ENCODE data around the gene SLC6A12.
"Not testable (repeated sequence)": the region's sequence is repeated elsewhere in the genome, so short reads cannot be mapped to it uniquely, and the experiment has no call there.

The SLC6A12 gene

GRCh38 chr12:238116-238515 is 24.2 kb upstream of the SLC6A12 start:
- no peak for TF ChIP-seq CTCF (IDR thresholded peaks at IDR 0.05; ENCODE audit: low read depth, low read length, missing control alignments)
- Histone ChIP-seq H3K27me3 (replicated peaks) (no peaks in the 10 kb centered on the region), H3K4me3 (ENCODE audit: low read depth, low read length) (no peak overlapping the region)

GRCh38 chr12:237026-237815 is 23.3 kb upstream of the SLC6A12 start:
- no peak overlapping the region for H3K27ac ChIP-seq
- DNase-seq: no peak
- TF ChIP-seq CTCF (IDR thresholded peaks at IDR 0.05; ENCODE audit: low read depth, low read length, missing control alignments): no peak
- H3K4me3 ChIP-seq (ENCODE audit: low read depth, low read length): no peak overlapping the region
- no peaks in the 10 kb centered on the region for H3K27me3 ChIP-seq (replicated peaks)
- no peaks in the 10 kb centered on the region for H3K36me3 ChIP-seq (replicated peaks)
- in situ Hi-C loops (cut with HindIII; ENCODE audit: low pct_ligation_motif_present, low sequenced_read_pairs): no loop called here

More at GRCh38 chr12:238116-238515, 24.2 kb upstream of the SLC6A12 start:
- in situ Hi-C loops (cut with HindIII; ENCODE audit: low pct_ligation_motif_present, low sequenced_read_pairs): no loop called here
- no peak for DNase-seq
- Histone ChIP-seq H3K36me3 (replicated peaks) (no peaks in the 10 kb centered on the region), H3K27ac (no peak overlapping the region)

DNA sequence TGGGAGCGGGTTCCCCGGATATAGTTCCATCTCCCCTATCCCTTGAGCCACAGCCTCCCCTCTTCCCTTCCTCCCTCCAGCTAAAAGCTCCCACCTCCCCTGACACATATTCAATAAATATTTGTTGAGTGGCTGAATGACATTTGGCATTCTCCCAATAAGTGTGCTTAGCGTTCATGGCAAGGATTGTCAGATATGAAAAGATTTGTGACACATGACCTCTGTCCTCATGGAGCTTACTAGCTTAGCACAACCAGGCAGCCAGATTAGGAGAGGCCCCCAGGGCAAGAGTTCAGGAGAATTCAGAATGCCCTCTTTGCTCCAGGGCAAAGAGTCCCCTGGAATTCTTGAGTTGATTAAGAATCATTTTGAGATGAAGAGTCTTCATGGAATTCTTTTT is 22.5 kb upstream of the SLC6A12 start:
- in situ Hi-C loops (cut with HindIII; ENCODE audit: low pct_ligation_motif_present, low sequenced_read_pairs): no loop called here
- no peak overlapping the region for H3K27ac ChIP-seq
- H3K4me3 ChIP-seq (ENCODE audit: low read depth, low read length): no peak overlapping the region
- H3K27me3 ChIP-seq (replicated peaks): no peaks in the 10 kb centered on the region
- no peak for TF ChIP-seq CTCF (IDR thresholded peaks at IDR 0.05; ENCODE audit: low read depth, low read length, missing control alignments)
- DNase-seq: no peak
- H3K36me3 ChIP-seq (replicated peaks): no peaks in the 10 kb centered on the region

DNA sequence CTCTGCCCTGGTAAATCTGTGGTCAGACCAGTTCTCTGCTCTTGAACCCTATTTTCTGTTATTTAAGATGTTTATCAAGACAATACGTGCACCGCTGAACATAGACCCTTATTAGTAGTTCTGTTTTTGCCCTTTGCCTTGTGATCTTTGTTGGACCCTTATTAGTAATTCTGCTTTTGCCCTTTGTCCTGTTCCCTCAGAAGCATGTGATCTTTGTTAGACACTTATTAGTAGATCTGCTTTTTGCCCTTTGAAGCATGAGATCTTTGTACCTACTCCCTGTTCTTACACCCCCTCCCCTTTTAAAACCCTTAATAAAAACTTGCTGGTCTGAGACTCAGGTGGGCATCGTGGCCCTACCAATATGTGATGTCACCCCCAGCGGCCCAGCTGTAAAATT is 22.0 kb upstream of the SLC6A12 start:
- H3K27ac ChIP-seq; in situ Hi-C loops (cut with HindIII; ENCODE audit: low pct_ligation_motif_present, low sequenced_read_pairs); H3K36me3 ChIP-seq (replicated peaks); H3K27me3 ChIP-seq (replicated peaks); DNase-seq; H3K4me3 ChIP-seq (ENCODE audit: low read depth, low read length): not testable (repeated sequence)

DNA sequence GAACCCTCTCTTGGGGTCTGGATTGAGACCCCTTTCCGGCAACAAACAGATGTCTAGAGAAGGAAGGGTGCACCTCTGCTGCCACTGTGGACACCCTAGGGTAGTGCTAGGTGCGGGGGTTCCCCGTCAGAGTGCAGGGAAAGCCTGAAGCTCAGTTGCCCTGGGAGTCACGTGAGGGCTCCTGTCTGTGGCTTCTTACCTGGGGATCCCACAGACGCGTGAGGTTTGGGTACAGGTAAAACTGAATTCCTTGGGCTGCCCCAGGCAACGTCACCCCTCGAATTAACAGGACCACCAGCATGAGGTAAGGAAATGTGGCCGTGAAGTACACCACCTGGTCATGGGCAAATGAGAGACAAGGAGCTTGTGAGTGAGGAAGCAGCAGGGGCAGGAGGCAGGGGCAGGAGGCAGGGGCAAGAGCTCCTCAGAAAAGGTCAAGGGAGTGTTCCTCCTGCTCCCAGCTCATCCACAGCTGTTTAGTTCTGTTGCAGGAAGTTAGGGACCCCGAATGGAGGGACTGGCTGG is 21.0 kb upstream of the SLC6A12 start:
- no peak for TF ChIP-seq CTCF (IDR thresholded peaks at IDR 0.05; ENCODE audit: low read depth, low read length, missing control alignments)
- no peaks in the 10 kb centered on the region for H3K36me3 ChIP-seq (replicated peaks)
- H3K27ac ChIP-seq: no peak overlapping the region
- no peak overlapping the region for H3K4me3 ChIP-seq (ENCODE audit: low read depth, low read length)
- no peak for DNase-seq
- peaks cover 5% of the 10 kb centered on the region for H3K27me3 ChIP-seq (replicated peaks)
- in situ Hi-C loops (cut with HindIII; ENCODE audit: low pct_ligation_motif_present, low sequenced_read_pairs): no loop called here

DNA sequence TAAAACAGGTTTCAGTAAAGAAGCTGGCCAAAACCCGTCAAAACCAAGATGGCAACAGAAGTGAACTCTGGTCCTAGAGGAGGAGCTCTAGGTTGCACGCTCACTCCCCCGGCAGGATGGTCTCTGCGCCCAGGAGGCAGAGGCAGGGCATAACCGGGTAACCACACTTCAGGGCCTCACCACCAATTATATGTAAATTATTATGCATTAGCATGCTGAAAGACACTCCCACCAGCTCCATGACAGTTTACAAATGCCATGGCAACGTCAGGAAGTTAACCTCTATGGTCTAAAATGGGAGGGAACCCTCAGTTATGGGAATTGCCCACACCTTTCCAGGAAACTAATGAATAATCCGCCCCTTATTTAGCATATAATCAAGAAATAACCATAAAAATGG is 20.1 kb upstream of the SLC6A12 start:
- no peak for DNase-seq
- H3K27ac ChIP-seq: no peak overlapping the region
- peaks cover 14% of the 10 kb centered on the region for H3K27me3 ChIP-seq (replicated peaks)
- no peaks in the 10 kb centered on the region for H3K36me3 ChIP-seq (replicated peaks)
- in situ Hi-C loops (cut with HindIII; ENCODE audit: low pct_ligation_motif_present, low sequenced_read_pairs): no loop called here
- H3K4me3 ChIP-seq (ENCODE audit: low read depth, low read length): no peak overlapping the region
- TF ChIP-seq CTCF (IDR thresholded peaks at IDR 0.05; ENCODE audit: low read depth, low read length, missing control alignments): no peak
